Nephron progenitor cell (in vitro differentiated cells): ENCODE measurements around the gene MTG1.
"Not testable (repeated sequence)": the region's sequence is repeated elsewhere in the genome, so short reads cannot be mapped to it uniquely, and the experiment has no call there.

Experiments used
- DNase-seq: peaks from one replicate; pipeline ENCODE4 v3.0.0; 2021
- H3K27ac Mint-ChIP-seq: 2 replicates; pipeline ENCODE4 v1.8.0; 2021; ENCODE audit warnings: mild to moderate bottlenecking, moderate library complexity, mixed read lengths
- H3K27me3 Mint-ChIP-seq: 2 replicates; pipeline ENCODE4 v1.8.0; 2021; ENCODE audit warnings: mild to moderate bottlenecking, low read depth, mixed read lengths; ENCODE audit not compliant: poor library complexity
- H3K36me3 Mint-ChIP-seq: 2 replicates; pipeline ENCODE4 v1.8.0; 2021; ENCODE audit warnings: low read depth, mixed read lengths
- H3K4me1 Mint-ChIP-seq: 2 replicates; pipeline ENCODE4 v1.8.0; 2021; ENCODE audit warnings: mixed read lengths
- H3K4me3 Mint-ChIP-seq: 2 replicates; pipeline ENCODE4 v1.8.0; 2021; ENCODE audit warnings: mild to moderate bottlenecking, moderate library complexity, mixed read lengths
- H3K9me3 Mint-ChIP-seq: 2 replicates; pipeline ENCODE4 v1.8.0; 2021; ENCODE audit warnings: mild to moderate bottlenecking, moderate library complexity, mixed read lengths
- TF ChIP-seq, protein P1 (sequence below): fragments of 200-600 bp; sonication (generic); IDR thresholded peaks from 2 replicates; pipeline ENCODE4 v1.5.0; 2021; ENCODE audit warnings: antibody characterized with exemption

MTG1 gene

DNA sequence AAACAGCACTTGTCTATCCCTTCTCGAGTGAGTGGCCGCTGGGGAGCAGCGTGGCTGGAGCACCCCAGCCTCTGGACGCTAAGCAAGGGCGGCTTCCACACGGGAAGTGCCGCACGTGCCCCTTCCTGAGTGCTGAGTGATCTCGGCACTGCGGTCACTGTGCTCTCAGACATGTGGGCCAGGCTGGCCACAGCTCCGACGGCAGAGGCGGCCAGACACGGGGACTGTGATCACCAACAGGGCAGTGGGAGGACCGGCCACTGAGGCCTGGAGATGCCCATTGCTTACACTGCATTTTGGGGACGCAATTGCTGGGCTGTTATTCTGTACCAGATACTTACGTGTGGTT is 27.9 kb upstream of the MTG1 start:
- TF ChIP-seq, protein P1, sequence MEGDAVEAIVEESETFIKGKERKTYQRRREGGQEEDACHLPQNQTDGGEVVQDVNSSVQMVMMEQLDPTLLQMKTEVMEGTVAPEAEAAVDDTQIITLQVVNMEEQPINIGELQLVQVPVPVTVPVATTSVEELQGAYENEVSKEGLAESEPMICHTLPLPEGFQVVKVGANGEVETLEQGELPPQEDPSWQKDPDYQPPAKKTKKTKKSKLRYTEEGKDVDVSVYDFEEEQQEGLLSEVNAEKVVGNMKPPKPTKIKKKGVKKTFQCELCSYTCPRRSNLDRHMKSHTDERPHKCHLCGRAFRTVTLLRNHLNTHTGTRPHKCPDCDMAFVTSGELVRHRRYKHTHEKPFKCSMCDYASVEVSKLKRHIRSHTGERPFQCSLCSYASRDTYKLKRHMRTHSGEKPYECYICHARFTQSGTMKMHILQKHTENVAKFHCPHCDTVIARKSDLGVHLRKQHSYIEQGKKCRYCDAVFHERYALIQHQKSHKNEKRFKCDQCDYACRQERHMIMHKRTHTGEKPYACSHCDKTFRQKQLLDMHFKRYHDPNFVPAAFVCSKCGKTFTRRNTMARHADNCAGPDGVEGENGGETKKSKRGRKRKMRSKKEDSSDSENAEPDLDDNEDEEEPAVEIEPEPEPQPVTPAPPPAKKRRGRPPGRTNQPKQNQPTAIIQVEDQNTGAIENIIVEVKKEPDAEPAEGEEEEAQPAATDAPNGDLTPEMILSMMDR = no peak
- no peaks in the 10 kb centered on the region for H3K9me3 Mint-ChIP-seq
- no peak overlapping the region for H3K27ac Mint-ChIP-seq
- H3K36me3 Mint-ChIP-seq = peaks cover 52% of the 10 kb centered on the region
- H3K4me3 Mint-ChIP-seq = no peak overlapping the region
- no peaks in the 10 kb centered on the region for H3K27me3 Mint-ChIP-seq
- no peak for DNase-seq
- H3K4me1 Mint-ChIP-seq = peaks cover 23% of the 10 kb centered on the region

DNA sequence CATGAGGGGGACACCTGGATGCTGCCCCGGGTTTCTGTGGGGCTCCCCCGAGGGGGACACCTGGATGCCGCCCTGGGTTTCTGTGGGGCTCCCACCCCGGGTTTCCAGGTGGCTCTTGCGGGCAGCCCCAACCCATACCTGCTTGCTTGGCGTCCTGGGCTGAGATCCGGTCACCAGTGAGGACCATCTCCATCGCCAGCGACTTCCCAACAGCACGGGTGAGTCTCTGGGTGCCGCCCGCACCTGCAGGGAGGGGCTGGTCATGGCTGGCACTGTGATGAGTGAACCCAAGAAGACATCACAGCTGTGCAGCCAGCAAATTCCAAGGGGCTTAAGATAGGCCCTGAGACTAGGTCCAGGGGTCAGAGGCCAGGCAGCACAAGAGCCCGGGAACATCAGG is 27.2 kb upstream of the MTG1 start:
- Mint-ChIP-seq H3K27me3 (no peaks in the 10 kb centered on the region), H3K27ac (no peak overlapping the region), H3K4me3 (no peak overlapping the region), H3K36me3 (peaks cover 47% of the 10 kb centered on the region), H3K9me3 (no peaks in the 10 kb centered on the region), H3K4me1 (peaks cover 18% of the 10 kb centered on the region)
- DNase-seq = no peak
- TF ChIP-seq, protein P1 = no peak

DNA sequence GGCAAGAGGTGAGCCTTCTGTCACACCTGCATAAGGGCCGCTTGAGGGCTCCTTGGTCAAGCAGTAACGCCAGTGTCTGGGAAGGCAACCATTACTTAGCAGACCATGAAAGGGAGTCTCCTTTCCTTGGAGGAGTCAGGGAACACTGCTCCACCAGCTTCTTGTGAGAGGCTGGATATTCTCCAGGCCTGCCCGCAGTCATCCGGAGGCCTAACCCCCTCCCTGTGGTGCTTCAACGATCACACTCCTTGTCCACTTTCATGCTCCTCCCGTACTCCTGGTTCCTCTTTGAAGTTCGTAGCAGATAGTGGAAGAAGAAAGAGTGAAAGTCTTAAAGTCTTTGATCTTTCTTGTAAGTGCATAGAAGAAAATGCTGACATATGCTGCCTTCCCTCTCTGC is 26.5 kb upstream of the MTG1 start:
- Mint-ChIP-seq H3K36me3 (peaks cover 40% of the 10 kb centered on the region), H3K27ac (peak overlapping the region; percentile 78), H3K4me1 (peaks cover 17% of the 10 kb centered on the region)
- DNase-seq, H3K9me3 Mint-ChIP-seq, H3K27me3 Mint-ChIP-seq, H3K4me3 Mint-ChIP-seq: not testable (repeated sequence)

DNA sequence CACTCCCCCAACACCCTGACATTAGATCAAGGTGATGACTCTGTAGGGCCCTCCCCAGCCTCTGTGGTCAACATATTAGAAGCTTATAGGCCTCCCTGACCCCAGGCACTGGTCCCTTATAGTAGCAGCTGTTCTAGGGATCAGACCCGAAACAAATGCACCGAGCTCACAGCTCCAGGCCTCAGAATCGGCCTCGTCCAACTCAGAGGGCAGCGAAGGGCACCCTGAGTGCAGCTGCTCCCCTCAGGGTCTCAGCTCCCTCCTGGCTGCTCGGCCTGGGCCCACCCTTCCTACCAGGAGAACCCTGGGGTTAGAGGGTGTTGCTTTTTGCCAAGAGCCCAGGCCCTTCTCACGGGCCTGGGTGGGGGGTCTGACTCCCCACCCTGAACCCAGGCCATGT is 25.8 kb upstream of the MTG1 start:
- Mint-ChIP-seq H3K36me3 (peaks cover 34% of the 10 kb centered on the region), H3K27me3 (no peaks in the 10 kb centered on the region), H3K27ac (peak overlapping the region; percentile 78), H3K4me1 (peaks cover 20% of the 10 kb centered on the region), H3K9me3 (no peaks in the 10 kb centered on the region), H3K4me3 (no peak overlapping the region)
- no peak for DNase-seq
- TF ChIP-seq, protein P1 = no peak

DNA sequence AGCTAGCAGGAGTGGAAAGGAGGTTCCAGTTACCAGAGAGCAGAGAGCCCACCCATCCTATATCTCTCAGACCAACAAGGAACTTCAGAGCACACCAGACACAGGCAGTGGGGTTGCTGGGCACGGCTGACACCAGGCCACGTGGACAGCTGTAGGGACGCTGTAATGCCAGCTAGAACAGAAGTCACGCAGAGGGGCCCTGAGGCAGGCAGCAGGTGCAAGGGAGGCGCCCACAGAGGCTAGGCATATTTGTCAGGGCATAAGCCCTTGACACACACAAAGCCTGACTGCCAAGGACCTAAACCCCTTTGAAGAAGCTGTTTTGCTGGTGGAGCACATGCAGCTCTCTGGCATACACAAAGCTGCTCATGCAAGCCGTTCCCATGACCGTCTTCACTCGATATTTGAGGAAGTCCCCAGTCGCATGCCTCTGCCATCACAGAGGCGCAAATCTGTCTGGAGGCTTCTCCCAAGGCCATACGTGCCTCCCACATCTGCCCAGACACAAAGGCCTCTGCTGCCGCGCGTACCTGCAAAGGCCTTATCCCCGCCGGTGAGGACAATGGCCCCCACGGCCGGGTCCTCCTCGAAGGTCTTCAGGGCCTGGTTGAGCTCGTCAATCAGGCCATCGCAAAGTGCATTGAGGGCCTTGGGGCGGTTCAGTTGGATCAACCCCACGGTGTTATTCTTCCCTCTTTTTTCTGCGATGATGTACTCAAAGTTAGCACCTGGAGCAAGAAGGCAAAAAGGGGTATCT is 23.7 kb upstream of the MTG1 start:
- H3K4me1 Mint-ChIP-seq = peaks cover 36% of the 10 kb centered on the region
- no peaks in the 10 kb centered on the region for H3K9me3 Mint-ChIP-seq
- no peak for DNase-seq
- TF ChIP-seq, protein P1 = no peak
- H3K27ac Mint-ChIP-seq = peak overlapping the region; percentile 51
- H3K36me3 Mint-ChIP-seq = peaks cover 22% of the 10 kb centered on the region
- peaks cover 13% of the 10 kb centered on the region for H3K27me3 Mint-ChIP-seq
- H3K4me3 Mint-ChIP-seq = peak overlapping the region; percentile 32

DNA sequence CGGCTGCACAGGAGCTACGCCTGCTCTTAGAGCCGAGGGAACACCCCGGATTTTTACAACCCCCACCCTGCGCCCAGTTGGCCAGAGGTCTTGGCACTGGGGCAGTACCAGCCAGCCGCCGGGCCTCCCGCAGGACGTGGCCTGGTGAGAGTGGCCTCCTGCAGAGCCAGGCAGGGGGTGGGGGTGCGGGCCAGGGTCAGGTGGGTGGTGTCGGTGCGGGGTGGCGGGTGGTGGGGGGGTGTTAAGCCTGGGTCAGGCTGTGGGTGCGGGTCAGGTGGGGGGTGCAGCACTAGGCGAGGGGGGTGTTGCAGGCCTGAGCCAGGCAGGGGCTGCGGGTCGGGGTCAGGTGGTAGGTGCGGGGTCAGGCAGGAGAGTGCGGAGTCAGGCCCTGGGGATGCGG is 21.4 kb upstream of the MTG1 start:
- Mint-ChIP-seq H3K4me3 (peak overlapping the region; percentile 95), H3K4me1 (peaks cover 48% of the 10 kb centered on the region), H3K27me3 (peaks cover 36% of the 10 kb centered on the region), H3K27ac (no peak overlapping the region), H3K36me3 (peaks cover 19% of the 10 kb centered on the region), H3K9me3 (no peaks in the 10 kb centered on the region)
- TF ChIP-seq, protein P1 = no peak
- peak; percentile 20 for DNase-seq
